Loucy (cell line): ENCODE results near the gene GPX3.

ENCODE experiments used
- CTCF ChIP-seq: fragments of 200-600 bp; sonication (generic); conservative IDR thresholded peaks from 2 replicates; pipeline ENCODE4 v1.5.1; 2014; ENCODE audit warnings: mild to moderate bottlenecking, antibody characterized with exemption, low read length
- EZH2phosphoT487 ChIP-seq: fragments of 200-600 bp; IDR thresholded peaks from 2 replicates; pipeline ENCODE4 v1.6.1; 2018; ENCODE audit warnings: antibody characterized with exemption, mild to moderate bottlenecking, moderate library complexity, borderline replicate concordance

- no peak for TF ChIP-seq CTCF
- no peak for TF ChIP-seq EZH2phosphoT487
Observed at GRCh38 chr5:151071848-151072629, 51.6 kb downstream of the GPX3 start.
